Thyroid gland (tissue), 4 donors: ENCODE measurements around the gene KRTAP20-3. TPM values are rescaled to one million over a fixed set of nuclear protein-coding genes. Genes with fewer than 3 reads are reported as not detected.

ENCODE experiments used
- DNase-seq, 2 donors: peaks; one replicate each; pipeline ENCODE4 v3.0.0-alpha.2; 2019
- H3K27ac ChIP-seq, 3 donors: fragments of 200-600 bp; sonication (generic); 1 replicate in 2 of 3; 2 replicates in 1 of 3; pipeline ENCODE4 v1.5.1; 2016 to 2019; ENCODE audit warnings: mild to moderate bottlenecking in 1 of 3, moderate library complexity in 1 of 3
- H3K27me3 ChIP-seq: fragments of 200-600 bp; sonication (generic); one replicate; pipeline ENCODE4 v1.5.1; 2019
- H3K36me3 ChIP-seq, 2 donors: fragments of 200-600 bp; sonication (generic); one replicate each; pipeline ENCODE4 v1.5.1; 2016 to 2019
- H3K4me1 ChIP-seq, 2 donors: fragments of 200-600 bp; sonication (generic); one replicate each; pipeline ENCODE4 v1.5.1; 2017 to 2019
- H3K4me3 ChIP-seq, 3 donors: fragments of 200-600 bp; sonication (generic); replicated peaks in 1 of 3; 1 replicate in 2 of 3; 2 replicates in 1 of 3; pipeline ENCODE4 v1.5.1; 2016; ENCODE audit warnings: mild to moderate bottlenecking in 1 of 3
- H3K9me3 ChIP-seq: fragments of 200-600 bp; sonication (generic); one replicate; pipeline ENCODE4 v1.5.1; 2017
- CTCF ChIP-seq, 6 experiments: fragments of 200-600 bp in 3 of 6; fragments of 450-650 bp in 3 of 6; sonication (generic) in 3 of 6; IDR thresholded peaks; one replicate each; pipeline ENCODE4 v1.5.1; 2016 to 2019; ENCODE audit warnings: antibody characterized with exemption in 6 of 6, mild to moderate bottlenecking in 2 of 6, inconsistent platforms in 1 of 6, moderate library complexity in 1 of 6
- POLR2A ChIP-seq, 2 donors: fragments of 450-650 bp; IDR thresholded peaks; one replicate each; pipeline ENCODE4 v1.6.1; 2017; ENCODE audit warnings: antibody characterized with exemption in 2 of 2, mild to moderate bottlenecking in 2 of 2, moderate library complexity in 1 of 2
- WGBS, 2 donors: methylation state at CpG; one replicate each; pipeline ENCODE4 v1.1.5; 2017; 5-methylcytosine and 5-hydroxymethylcytosine counted together
- intact Hi-C: fragments of 100-400 bp; cut with DNase I; formaldehyde crosslinking; loops from one replicate; pipeline ENCODE4 v1.15.1; 2023
- total RNA-seq, 4 donors: library from RNA; depleted of rRNA; stranded (reverse); fragments of >200 nt; gene quantifications; one replicate each; pipeline ENCODE4 v1.2.3, GENCODE V29; 2016

The KRTAP20-3 gene
- total RNA-seq, 4 donors from 2014 or later, result not detected

DNA sequence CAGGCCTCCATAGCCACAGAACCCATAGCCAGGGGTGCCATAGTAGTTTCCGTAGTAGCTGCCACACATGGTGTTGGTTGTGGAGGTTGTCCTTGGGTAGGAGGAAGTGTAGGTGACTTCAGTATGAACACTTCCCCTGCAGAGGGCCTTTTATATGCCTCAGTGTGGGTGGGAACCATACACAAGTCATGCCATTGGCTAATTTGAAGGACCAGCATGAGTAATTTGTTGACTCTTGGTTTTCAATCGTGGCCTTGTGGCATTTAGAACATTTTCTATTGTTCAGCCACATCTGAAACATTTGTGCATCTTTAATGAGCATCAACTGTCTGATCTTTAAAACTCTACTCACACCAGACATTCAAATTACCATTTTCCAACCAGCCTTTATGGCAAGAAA, 28.8 kb upstream of the KRTAP20-3 start, which contains the start of gene KRTAP6-1:
Gene KRTAP6-1 (minus strand): TSS at position 95 of the 400 bp plus-strand sequence. CDS start 26 bp downstream, at position 69.
- Histone ChIP-seq H3K4me1 (no peaks in the 10 kb centered on the region), H3K4me3 (no peak within 1 kb of the TSS), H3K36me3 (no peaks in the 10 kb centered on the region), H3K27ac (no peak within 1 kb of the TSS), H3K27me3 (no peaks in the 10 kb centered on the region), H3K9me3 (no peaks in the 10 kb centered on the region)
- intact Hi-C loops, result no loop called here
- DNase-seq, result no peak
- TF ChIP-seq POLR2A (IDR thresholded peaks at IDR 0.05) (no peak), CTCF (IDR thresholded peaks at IDR 0.05) (no peak)
- WGBS, 2 donors, result 76 to 77% methylated on average over 2 of the region's 2 CpGs

GRCh38 chr21:30615199-30615598, 27.5 kb upstream of the KRTAP20-3 start:
- Histone ChIP-seq H3K36me3 (no peaks in the 10 kb centered on the region), H3K27ac (no peak overlapping the region), H3K27me3 (no peaks in the 10 kb centered on the region), H3K4me3 (no peak overlapping the region), H3K9me3 (no peaks in the 10 kb centered on the region), H3K4me1 (no peaks in the 10 kb centered on the region)
- DNase-seq, result no peak
- TF ChIP-seq CTCF (IDR thresholded peaks at IDR 0.05) (no peak), POLR2A (IDR thresholded peaks at IDR 0.05) (no peak)
- intact Hi-C loops, result no loop called here

DNA sequence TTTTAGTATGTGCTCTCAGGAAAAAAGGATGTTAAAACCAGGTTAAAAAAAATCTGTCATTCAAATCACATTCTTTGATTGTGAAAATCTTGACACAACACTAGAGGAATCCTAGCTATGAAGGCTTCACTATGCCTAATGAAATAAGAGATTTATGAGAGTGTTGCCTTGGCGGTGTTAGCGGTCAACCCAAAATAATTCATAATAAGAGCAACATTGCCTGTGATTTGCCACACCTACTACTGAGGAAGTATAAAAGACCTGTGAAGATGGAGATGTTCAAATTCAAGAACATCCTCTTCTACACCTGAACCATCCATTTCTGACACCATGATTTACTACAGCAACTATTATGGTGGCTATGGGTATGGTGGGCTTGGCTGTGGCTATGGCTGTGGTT, 26.5 kb upstream of the KRTAP20-3 start, which contains the start of gene KRTAP20-1:
Gene KRTAP20-1 (plus strand): TSS at position 301 of the 400 bp plus-strand sequence. CDS start 30 bp downstream, at position 331.
- H3K4me3 ChIP-seq, result no peak within 1 kb of the TSS
- intact Hi-C loops, result no loop called here
- H3K4me1 ChIP-seq, result no peaks in the 10 kb centered on the region
- H3K27ac ChIP-seq, result no peak within 1 kb of the TSS
- H3K9me3 ChIP-seq, result no peaks in the 10 kb centered on the region
- H3K27me3 ChIP-seq, result no peaks in the 10 kb centered on the region
- no peak for DNase-seq
- TF ChIP-seq POLR2A (IDR thresholded peaks at IDR 0.05), result no peak
- TF ChIP-seq CTCF (IDR thresholded peaks at IDR 0.05), result no peak
- WGBS, 2 donors, result 96 to 97% methylated on average over 2 of the region's 2 CpGs
- H3K36me3 ChIP-seq, result no peaks in the 10 kb centered on the region

DNA sequence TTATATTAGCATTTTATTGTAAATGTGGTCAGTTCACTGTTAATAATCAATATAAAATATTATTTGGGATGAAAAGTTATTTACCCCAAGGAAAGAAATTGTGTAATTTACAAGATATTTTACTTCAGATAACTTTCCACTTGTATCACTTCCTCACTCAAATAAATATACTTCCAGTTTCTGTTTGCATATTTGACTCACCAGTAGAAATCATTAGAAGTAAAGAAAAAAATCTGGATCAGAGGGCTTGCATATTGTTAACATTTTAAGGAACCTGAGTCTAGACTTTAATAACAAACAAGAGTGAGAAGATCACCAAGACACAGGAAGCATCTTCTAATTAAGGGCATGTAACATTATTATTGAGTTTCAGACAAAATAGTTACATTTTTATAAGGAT, 22.6 kb upstream of the KRTAP20-3 start:
- no peaks in the 10 kb centered on the region for H3K36me3 ChIP-seq
- no peak overlapping the region for H3K4me3 ChIP-seq
- no peaks in the 10 kb centered on the region for H3K27me3 ChIP-seq
- DNase-seq, result no peak
- TF ChIP-seq CTCF (IDR thresholded peaks at IDR 0.05) (no peak), POLR2A (IDR thresholded peaks at IDR 0.05) (no peak)
- intact Hi-C loops, result no loop called here
- H3K9me3 ChIP-seq, result no peaks in the 10 kb centered on the region
- no peak overlapping the region for H3K27ac ChIP-seq
- H3K4me1 ChIP-seq, result no peaks in the 10 kb centered on the region

GRCh38 chr21:30620522-30620921, 22.1 kb upstream of the KRTAP20-3 start, which contains the start of gene KRTAP20-4:
KRTAP20-4 (plus strand) TSS chr21:30620627.
- no peak within 1 kb of the TSS for H3K4me3 ChIP-seq
- H3K36me3 ChIP-seq, result no peaks in the 10 kb centered on the region
- DNase-seq, result no peak
- H3K4me1 ChIP-seq, result no peaks in the 10 kb centered on the region
- no peak for TF ChIP-seq POLR2A (IDR thresholded peaks at IDR 0.05)
- H3K27ac ChIP-seq, result no peak within 1 kb of the TSS
- no peaks in the 10 kb centered on the region for H3K9me3 ChIP-seq
- intact Hi-C loops, result no loop called here
- no peaks in the 10 kb centered on the region for H3K27me3 ChIP-seq
- WGBS, 2 donors, result 93 to 94% methylated on average over 3 of the region's 3 CpGs

- H3K27me3 ChIP-seq, result no peaks in the 10 kb centered on the region
- TF ChIP-seq POLR2A (IDR thresholded peaks at IDR 0.05) (no peak), CTCF (IDR thresholded peaks at IDR 0.05) (no peak)
Observed at GRCh38 chr21:30623362-30623761, 19.3 kb upstream of the KRTAP20-3 start.

More at GRCh38 chr21:30623362-30623761, 19.3 kb upstream of the KRTAP20-3 start:
- H3K27ac ChIP-seq, result no peak overlapping the region
- no peaks in the 10 kb centered on the region for H3K9me3 ChIP-seq
- H3K4me3 ChIP-seq, result no peak overlapping the region
- no peak for DNase-seq
- intact Hi-C loops, result no loop called here
- 86 to 95% methylated on average over 3 of the region's 3 CpGs for WGBS, 2 donors
- H3K36me3 ChIP-seq, result no peaks in the 10 kb centered on the region
- H3K4me1 ChIP-seq, result no peaks in the 10 kb centered on the region
